GM19351 (cell line): ENCODE results near the gene DKK1.
"Not testable (repeated sequence)": the region's sequence is repeated elsewhere in the genome, so short reads cannot be mapped to it uniquely, and the experiment has no call there.

ENCODE experiments used
- ATAC-seq: cut with Tn5 transposase; IDR thresholded peaks from one replicate; pipeline ENCODE4 v1.9.1; 2021; ENCODE audit warnings: mild to moderate bottlenecking, moderate library complexity; ENCODE audit not compliant: unreplicated experiment

DKK1 gene

DNA sequence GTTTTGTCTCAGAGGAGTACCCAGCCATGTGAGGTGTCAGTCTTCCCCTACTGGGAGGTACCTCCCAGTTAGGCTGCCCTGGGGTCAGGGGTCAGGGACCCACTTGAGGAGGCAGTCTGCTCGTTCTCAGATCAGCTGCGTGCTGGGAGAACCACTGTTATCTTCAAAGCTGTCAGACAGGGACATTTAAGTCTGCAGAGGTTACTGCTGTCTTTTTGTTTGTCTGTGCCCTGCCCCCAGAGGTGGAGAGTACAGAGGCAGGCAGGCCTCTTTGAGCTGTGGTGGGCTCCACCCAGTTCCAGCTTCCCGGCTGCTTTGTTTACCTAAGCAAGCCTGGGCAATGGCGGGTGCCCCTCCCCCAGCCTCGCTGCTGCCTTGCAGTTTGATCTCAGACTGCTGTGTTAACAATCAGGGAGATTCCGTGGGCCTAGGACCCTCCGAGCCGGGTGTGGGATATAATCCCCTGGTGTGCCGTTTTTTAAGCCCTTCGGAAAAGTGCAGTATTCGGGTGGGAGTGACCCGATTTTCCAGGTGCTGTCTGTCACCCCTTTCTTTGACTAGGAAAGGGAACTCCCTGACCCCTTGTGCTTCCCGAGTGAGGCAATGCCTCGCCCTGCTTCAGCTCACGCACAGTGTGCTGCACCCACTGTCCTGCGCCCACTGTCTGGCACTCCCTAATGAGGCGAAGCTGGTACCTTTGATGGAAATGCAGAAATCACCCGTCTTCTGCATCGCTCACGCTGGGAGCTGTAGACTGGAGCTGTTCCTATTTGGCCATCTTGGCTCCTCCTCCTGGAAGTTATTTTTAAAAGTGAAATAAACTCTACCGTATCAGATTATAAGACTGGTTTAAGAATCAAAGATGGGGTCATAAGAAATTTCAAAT lies 51.7 kb downstream of the DKK1 start:
- ATAC-seq = not testable (repeated sequence)
